KMS-11 (cell line): ENCODE data around the gene CTSV.
A peak's percentile ranks its signal among the peaks of the same experiment; 100 is the strongest.
"Not testable (repeated sequence)": the region's sequence is repeated elsewhere in the genome, so short reads cannot be mapped to it uniquely, and the experiment has no call there.

ENCODE experiments used
- H2AFZ ChIP-seq: fragments of 200-600 bp; sonication (generic); 2 replicates; pipeline ENCODE4 v1.6.1; 2016; ENCODE audit warnings: antibody characterized with exemption, mixed run types, low read depth
- H3K27ac ChIP-seq: fragments of 200-600 bp; sonication (generic); 2 replicates; pipeline ENCODE4 v1.6.1; 2016; ENCODE audit warnings: mild to moderate bottlenecking, mixed run types
- H3K27me3 ChIP-seq: fragments of 200-600 bp; sonication (generic); 2 replicates; pipeline ENCODE4 v1.6.1; 2017; ENCODE audit warnings: mild to moderate bottlenecking, low read depth, mixed run types, moderate library complexity; ENCODE audit not compliant: insufficient read depth
- H3K36me3 ChIP-seq: fragments of 200-600 bp; sonication (generic); 2 replicates; pipeline ENCODE4 v1.6.1; 2017; ENCODE audit warnings: mild to moderate bottlenecking, mixed run types; ENCODE audit not compliant: insufficient read depth
- H3K4me1 ChIP-seq: fragments of 200-600 bp; sonication (generic); 2 replicates; pipeline ENCODE4 v1.6.1; 2016; ENCODE audit warnings: mild to moderate bottlenecking, low read depth, mixed run types; ENCODE audit not compliant: poor library complexity, severe bottlenecking
- H3K4me2 ChIP-seq: fragments of 200-600 bp; sonication (generic); 2 replicates; pipeline ENCODE4 v1.7.0; 2016; ENCODE audit warnings: mild to moderate bottlenecking, mixed run types
- H3K4me3 ChIP-seq: fragments of 200-600 bp; sonication (generic); IDR thresholded peaks from 2 replicates; pipeline ENCODE4 v1.6.1; 2017; ENCODE audit warnings: low read depth, low read length, mixed read lengths; ENCODE audit not compliant: insufficient read depth
- H3K79me2 ChIP-seq: fragments of 200-600 bp; sonication (generic); 2 replicates; pipeline ENCODE4 v1.6.1; 2016; ENCODE audit warnings: low read depth, mixed run types; ENCODE audit not compliant: insufficient read depth
- H3K9ac ChIP-seq: fragments of 200-600 bp; sonication (generic); 2 replicates; pipeline ENCODE4 v1.6.1; 2016; ENCODE audit warnings: mild to moderate bottlenecking, mixed run types
- H4K20me1 ChIP-seq: fragments of 200-600 bp; sonication (generic); 2 replicates; pipeline ENCODE4 v1.6.1; 2016; ENCODE audit warnings: mild to moderate bottlenecking, mixed run types; ENCODE audit not compliant: insufficient read depth
- TF ChIP-seq, protein P1 (sequence below): fragments of 200-600 bp; sonication (generic); conservative IDR thresholded peaks from 2 replicates; pipeline ENCODE4 v1.6.1; 2017; ENCODE audit warnings: low read depth, mild to moderate bottlenecking, antibody characterized with exemption, low read length, moderate library complexity, mixed read lengths

Gene CTSV

DNA sequence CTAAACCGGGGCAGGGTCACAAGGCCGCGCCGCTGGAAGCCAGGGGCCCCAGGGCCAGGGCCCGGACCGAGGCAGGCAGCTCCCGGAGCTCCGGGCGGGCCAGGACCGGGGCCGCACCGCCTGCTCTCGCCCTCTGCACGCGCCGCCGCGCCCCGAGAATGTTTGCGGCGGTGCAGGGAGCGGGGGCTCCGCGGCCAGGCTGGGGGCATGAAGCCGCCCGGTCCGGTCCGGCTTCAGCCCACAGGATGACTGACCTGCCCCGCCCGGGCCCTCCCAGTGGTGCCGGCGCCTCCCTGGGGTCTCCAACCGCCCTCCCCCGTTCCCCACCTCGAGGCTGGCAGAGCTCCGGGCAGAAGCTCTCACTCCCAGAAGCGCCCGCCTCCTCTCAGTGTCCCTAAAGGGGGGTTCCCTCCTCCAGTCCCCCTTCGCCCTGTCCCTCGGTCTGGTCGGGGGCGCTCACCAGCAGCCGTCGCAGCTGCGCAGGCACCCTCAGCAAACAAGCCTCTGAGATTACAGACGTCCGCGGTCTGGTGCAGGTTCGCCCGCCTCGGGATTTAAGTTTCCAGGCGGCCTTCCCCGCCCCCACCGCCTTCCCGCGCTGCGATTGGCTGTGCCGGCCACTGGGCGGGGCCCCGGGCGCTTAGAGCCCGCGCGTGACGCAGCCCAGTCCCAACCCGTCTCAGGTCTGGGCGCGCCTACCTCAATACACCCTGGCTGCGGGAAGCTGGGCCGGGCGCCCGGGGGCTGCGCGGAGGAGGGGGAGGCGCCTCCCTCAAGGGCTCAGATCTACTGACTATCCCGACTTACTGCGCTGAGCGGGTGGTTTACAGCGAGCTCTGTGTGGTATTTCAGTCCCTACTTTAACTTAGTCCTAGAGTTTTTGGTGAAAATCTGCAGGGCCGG is at the start of gene CTSV:
Gene CTSV (minus strand): TSS at position 532 of the 903 bp plus-strand sequence. CDS start 1,099 bp downstream, outside the sequence.
- H2AFZ ChIP-seq: peak within 1 kb of the TSS; percentile 96
- no peaks in the 10 kb centered on the region for H3K79me2 ChIP-seq
- no peak within 1 kb of the TSS for H3K4me3 ChIP-seq
- H3K27ac ChIP-seq: no peak within 1 kb of the TSS
- H3K4me2 ChIP-seq: peak within 1 kb of the TSS; percentile 51
- H3K9ac ChIP-seq: peak within 1 kb of the TSS; percentile 52; the same call in 1 of the 2 replicates
- TF ChIP-seq, protein P1, sequence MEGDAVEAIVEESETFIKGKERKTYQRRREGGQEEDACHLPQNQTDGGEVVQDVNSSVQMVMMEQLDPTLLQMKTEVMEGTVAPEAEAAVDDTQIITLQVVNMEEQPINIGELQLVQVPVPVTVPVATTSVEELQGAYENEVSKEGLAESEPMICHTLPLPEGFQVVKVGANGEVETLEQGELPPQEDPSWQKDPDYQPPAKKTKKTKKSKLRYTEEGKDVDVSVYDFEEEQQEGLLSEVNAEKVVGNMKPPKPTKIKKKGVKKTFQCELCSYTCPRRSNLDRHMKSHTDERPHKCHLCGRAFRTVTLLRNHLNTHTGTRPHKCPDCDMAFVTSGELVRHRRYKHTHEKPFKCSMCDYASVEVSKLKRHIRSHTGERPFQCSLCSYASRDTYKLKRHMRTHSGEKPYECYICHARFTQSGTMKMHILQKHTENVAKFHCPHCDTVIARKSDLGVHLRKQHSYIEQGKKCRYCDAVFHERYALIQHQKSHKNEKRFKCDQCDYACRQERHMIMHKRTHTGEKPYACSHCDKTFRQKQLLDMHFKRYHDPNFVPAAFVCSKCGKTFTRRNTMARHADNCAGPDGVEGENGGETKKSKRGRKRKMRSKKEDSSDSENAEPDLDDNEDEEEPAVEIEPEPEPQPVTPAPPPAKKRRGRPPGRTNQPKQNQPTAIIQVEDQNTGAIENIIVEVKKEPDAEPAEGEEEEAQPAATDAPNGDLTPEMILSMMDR: no peak
- H3K36me3 ChIP-seq: no peaks in the 10 kb centered on the region
- H3K4me1 ChIP-seq: peaks cover 6% of the 10 kb centered on the region
- H4K20me1 ChIP-seq: no peaks in the 10 kb centered on the region
- H3K27me3 ChIP-seq: no peaks in the 10 kb centered on the region

DNA sequence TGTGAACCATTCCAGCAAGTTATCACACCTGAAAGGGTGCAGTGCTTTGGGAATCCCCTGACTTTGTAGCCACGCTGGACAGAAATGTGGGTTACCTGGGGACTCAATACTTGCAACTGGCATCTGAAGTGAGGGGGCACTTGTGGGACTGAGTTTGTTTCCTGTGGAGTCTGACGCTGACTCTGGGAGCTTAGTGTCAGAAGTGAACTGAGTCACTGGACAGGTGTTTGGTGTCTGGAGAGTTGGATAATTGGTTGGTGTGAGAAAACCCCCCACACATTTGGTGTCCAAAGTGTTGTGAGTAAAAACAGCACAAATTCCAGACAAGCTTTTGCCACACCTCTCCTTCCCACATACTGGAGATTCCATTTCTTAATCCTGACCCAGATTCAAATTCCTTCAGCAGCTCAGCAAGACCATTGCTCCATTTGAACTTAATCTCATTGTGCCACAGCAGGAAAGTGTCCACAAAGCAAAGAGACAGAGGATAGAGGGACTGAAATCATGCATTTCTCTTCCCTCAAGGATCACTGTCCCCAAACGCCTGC is 48.8 kb upstream of the CTSV start:
- H3K4me3 ChIP-seq, H3K9ac ChIP-seq, H2AFZ ChIP-seq, H3K36me3 ChIP-seq, H3K27me3 ChIP-seq, H3K27ac ChIP-seq, H3K79me2 ChIP-seq, H4K20me1 ChIP-seq, H3K4me2 ChIP-seq, H3K4me1 ChIP-seq: not testable (repeated sequence)

DNA sequence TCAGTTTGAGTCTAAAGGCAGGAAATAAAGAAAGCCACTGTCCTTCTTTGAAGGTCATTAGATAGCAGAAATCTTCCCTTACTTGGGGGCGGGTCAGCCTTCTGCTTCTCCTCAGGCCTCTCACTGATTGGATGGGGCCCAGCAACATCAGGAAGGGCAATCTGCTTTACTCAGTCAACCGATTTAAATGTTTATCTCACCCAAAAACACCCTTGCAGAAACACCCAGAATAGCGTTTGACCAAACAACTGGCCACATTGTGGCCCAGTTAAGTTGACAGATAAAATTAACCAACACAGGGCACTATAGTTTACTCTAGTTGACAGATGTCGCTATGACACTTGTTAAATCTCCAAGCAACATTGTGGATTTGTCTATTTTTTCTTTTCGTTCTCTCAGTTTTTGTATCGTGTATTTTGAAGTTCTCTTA is 45.6 kb upstream of the CTSV start:
- H2AFZ ChIP-seq, H3K4me2 ChIP-seq, H3K36me3 ChIP-seq, H3K4me3 ChIP-seq, H3K4me1 ChIP-seq, H3K27me3 ChIP-seq, H3K9ac ChIP-seq, H4K20me1 ChIP-seq, H3K27ac ChIP-seq, H3K79me2 ChIP-seq: not testable (repeated sequence)

- no peaks in the 10 kb centered on the region for H3K4me1 ChIP-seq
- no peaks in the 10 kb centered on the region for H3K79me2 ChIP-seq
- H3K4me2 ChIP-seq: no peak overlapping the region
- H3K4me3 ChIP-seq: no peak overlapping the region
- H3K27me3 ChIP-seq: no peaks in the 10 kb centered on the region
- H2AFZ ChIP-seq: no peak overlapping the region
- H3K27ac ChIP-seq: no peak overlapping the region
- no peaks in the 10 kb centered on the region for H4K20me1 ChIP-seq
- no peaks in the 10 kb centered on the region for H3K36me3 ChIP-seq
- TF ChIP-seq, protein P1: no peak
- H3K9ac ChIP-seq: no peak overlapping the region
Observed at GRCh38 chr9:97078362-97078761, 39.4 kb upstream of the CTSV start.

- TF ChIP-seq, protein P1: no peak
- no peak overlapping the region for H2AFZ ChIP-seq
Observed at GRCh38 chr9:97077452-97078295, 38.7 kb upstream of the CTSV start.

GRCh38 chr9:97076731-97077451 is 37.9 kb upstream of the CTSV start:
- H3K4me3 ChIP-seq, H3K9ac ChIP-seq, H3K27ac ChIP-seq, H3K4me2 ChIP-seq, H3K4me1 ChIP-seq, H2AFZ ChIP-seq, H4K20me1 ChIP-seq, H3K27me3 ChIP-seq, H3K79me2 ChIP-seq, H3K36me3 ChIP-seq: not testable (repeated sequence)

More at GRCh38 chr9:97077452-97078295, 38.7 kb upstream of the CTSV start:
- Histone ChIP-seq H3K27me3 (no peaks in the 10 kb centered on the region), H3K36me3 (no peaks in the 10 kb centered on the region), H4K20me1 (no peaks in the 10 kb centered on the region), H3K4me2 (no peak overlapping the region), H3K27ac (no peak overlapping the region), H3K9ac (no peak overlapping the region), H3K4me1 (no peaks in the 10 kb centered on the region), H3K79me2 (no peaks in the 10 kb centered on the region), H3K4me3 (no peak overlapping the region)
